Stimulated activated CD4-positive, alpha-beta T cell treated with anti-CD3 and anti-CD28 coated beads, Interleukin-4, amount 100 ng/mL, for 24 hours (primary cell): ENCODE measurements around the gene NCKAP1.
"Not testable (repeated sequence)": the region's sequence is repeated elsewhere in the genome, so short reads cannot be mapped to it uniquely, and the experiment has no call there.

Source experiments
- DNase-seq: peaks from one replicate; pipeline ENCODE4 v3.0.0-alpha.2; 2020

NCKAP1 gene

DNA sequence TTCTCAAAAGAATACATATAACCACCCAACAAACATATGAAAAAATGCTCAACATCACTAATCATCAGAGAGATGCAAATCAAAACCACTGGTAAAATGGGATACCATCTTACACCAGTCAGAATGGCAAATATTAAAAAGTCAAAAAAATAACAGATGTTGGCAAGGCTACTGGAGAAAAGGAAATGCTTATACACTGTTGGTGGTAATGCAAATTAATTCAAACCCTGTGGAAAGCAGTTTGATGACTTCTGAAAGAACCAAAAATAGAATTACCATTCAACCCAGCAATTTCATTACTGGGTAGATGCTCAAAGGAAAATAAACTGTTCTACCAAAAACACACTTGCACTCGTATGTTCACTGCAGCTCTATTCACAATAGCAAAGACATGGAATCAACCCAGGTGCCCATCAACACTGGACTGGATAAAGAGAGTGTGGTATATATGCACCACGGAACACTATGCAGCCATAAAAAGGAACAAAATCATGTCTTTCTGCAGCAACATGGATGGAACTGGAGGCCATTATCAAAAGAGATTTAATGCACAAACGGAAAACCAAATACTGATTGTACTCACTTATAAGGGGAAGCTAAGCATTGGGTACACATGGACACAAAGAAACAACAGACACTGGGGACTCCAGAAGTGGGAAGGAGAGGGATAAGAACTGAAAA, 38.8 kb downstream of the NCKAP1 start:
- no peak for DNase-seq

DNA sequence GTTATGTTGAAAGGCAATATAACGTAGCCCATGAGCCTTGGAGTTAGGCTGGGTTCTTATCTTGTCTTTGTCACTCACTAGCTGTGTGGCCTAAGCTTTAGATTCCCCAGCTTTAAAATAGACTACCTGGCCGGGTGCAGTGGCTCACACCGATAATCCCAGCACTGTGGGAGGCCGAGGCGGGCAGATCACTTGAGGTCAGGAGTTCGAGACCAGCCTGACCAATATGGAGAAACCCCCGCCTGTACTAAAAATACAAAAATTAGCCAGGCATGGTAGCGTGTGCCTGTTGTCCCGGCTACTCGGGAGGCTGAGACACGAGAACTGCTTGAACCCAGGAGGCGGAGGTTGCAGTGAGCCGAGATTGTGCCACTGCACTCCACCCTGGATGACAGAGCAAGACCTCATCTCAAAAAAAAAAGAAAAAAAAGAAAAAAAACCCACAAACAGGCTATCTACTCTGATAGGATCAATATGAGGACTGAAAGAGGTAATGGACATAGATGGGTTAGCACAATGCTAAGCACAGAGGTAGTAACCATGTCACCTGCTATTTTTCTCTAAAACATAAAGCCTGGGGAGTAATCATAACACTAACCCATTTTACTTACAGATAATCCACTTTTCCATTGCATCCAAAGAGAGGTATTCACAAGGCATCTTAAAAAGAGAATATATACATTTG, 43.9 kb downstream of the NCKAP1 start:
- DNase-seq: no peak

DNA sequence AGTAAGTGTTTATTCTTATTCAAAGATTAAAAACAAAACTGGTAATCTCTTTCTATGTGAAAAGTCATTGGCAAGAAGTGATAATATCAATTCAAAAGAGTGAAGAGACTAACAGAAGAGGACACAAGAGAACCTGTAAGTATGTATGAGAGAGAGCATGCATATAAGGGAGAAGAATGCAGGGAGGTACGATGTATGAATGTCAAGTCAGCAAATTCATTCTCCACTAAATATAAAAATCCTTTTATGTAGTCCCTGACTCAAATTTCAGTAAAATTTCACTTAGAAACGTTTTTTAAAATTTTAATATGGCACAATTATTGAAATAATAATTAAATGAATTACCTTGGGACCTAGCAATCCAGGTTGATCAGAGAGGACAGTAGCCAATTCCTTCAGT, 55.3 kb downstream of the NCKAP1 start:
- DNase-seq: no peak

DNA sequence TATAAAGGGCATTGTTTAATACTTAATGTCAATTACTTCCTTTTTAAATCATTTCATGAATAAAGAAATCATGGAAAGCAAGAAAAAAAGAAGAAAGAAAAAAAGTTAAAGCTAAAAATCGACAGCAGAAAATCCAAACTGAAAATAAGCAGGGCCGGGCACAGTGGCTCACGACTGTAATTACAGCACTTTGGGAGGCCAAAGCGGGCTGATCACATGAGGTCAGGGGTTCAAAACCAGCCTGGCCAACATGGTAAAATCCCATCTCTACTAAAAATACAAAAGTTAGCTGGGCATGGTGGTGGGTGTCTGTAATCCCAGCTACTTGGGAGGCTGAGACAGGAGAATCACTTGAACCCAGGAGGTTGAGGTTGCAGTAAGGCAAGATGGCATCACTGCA, 56.8 kb downstream of the NCKAP1 start:
- not testable (repeated sequence) for DNase-seq

DNA sequence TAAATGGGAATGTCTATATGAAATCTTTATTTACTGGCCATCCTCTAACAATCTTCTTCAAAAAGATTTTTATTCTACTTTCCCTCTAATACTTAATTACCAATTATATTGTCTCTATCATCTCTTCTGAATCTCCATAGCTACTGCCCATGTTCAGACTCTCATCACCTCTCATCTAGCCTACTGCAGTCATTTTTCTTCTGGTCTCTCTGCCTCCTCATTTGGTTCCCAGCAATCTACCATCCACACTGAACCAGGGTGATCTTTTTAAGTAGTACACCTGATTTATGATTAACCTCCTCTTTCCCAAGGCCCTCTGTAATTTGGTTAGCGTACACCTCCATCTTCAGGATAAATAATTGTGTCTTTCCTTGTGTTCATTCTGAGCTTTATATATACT, 57.6 kb downstream of the NCKAP1 start:
- DNase-seq: no peak

DNA sequence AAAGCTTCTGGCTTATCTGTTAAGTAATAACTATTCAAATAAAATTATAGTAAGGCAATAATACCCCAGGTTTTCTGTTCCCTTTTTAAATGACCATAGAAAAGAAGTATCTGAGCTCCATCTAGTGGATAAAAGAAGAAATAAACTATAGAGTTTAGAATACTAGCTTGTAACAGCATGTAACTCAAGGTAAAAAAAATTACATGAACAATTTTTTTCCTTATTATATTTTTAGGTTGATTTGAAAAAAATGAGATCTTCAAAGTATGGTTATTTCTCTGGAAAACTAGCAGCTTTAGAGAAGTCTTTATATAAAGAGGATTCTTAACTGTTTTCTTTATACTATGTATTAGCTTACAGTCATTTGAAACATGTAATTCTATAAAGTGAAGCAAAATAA, 58.1 kb downstream of the NCKAP1 start:
- DNase-seq: no peak

DNA sequence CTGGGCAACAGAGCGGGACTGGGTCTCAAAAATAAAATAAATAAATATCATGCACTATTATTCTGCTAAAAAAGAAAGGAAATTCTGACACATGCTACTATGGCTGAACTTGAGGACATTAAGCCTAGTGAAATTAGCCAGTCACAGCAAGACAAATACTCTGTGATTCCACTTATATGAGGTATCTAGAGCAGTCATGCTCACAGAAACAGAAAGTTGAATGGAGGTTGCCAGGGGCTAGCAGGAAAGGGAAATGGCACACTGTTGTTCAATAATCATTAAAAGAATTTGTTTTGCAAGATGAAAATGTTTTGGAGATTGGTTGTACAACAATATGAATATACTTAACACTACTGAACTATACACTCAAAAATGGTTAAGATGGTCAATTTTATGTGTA, 60.8 kb downstream of the NCKAP1 start:
- DNase-seq: no peak

DNA sequence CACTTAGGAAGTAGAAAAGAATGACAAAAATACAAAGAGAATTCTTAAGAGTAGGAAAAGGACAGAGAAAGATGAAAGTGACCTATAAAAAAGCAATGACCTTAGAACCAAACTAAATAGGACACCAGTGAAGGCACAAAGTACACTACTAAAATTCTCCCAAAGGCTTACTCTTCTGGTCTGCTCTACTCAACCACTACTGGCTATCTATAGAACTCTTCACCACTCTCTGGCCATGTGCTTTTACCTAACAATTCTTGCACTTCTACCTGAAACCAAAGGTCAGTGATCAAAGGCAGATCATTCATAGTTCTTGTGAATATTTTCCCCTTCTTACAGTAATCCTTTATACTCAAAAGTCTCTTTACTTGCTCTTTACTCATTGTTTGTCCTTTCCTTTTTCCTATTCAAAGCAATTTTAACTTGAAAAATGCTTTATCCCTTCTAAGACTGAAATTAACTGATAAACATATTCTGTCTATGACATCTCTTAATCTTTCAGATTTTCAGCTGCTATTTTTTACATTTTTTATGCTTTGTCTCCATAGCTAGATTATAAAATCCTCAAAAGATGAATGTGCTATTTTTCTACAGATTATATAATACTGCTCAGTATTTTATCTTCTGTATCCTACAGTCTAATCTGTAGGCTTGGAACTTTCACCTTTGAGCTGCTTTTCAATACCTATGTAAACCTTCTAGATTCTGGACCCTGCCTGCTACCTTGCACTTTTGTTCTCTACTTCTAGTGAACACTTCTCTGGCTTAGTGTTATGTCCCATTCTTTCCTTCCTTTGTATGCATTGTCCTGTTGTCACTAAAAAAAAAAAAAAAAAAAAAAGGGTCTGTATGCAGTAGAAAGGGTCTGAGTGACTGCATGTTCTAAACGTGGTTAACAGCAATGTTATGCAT, 64.6 kb downstream of the NCKAP1 start:
- DNase-seq: no peak

DNA sequence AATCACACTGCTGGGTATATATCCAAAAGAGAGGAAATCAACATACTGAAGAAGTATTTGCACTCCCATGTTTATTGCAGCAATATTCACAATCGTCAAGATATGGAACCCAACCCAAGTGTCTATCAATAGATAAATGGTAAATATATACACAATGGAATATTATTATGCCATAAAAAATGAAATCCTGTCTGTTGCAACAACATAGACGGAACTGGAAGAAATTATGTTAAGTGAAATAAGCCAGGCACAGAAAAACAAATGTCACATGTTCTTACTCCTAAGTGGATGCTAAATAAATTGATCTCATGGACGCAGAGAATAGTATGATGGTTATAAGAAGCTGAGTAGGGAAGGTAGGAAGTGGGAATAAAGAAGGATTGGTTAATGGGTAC, 65.7 kb downstream of the NCKAP1 start:
- no peak for DNase-seq

DNA sequence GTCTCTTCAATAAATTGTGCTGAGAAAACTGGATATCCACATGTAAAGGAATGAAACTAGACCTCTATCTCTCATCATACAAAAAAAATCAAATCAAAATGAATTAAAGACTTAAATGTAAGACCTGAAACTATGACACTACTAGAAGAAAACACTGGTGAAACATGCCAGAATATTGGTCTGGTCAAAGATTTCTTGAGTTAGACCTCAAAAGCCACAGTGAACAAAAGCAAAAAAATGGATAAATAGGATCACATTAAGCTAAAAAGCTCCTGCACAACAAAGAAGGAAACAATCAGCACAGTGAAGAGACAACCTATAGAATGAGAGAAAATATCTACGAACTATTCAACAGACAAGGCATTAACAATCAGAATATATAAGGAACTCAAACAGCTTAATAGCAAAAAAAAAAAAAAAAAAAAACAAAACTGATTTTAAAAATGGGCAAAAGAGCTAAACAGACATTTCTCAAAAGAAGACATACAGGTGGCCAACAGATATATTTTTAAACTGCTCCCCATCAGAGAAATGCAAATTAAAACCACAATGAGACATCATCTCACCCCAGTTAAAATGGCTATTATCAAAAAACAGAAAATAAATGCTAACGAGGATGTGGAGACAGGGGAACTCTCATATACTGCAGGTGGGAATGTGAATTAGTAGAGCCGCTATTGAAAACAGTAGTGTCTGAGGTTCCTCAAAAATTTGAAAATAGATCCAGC, 66.3 kb downstream of the NCKAP1 start:
- DNase-seq: no peak

DNA sequence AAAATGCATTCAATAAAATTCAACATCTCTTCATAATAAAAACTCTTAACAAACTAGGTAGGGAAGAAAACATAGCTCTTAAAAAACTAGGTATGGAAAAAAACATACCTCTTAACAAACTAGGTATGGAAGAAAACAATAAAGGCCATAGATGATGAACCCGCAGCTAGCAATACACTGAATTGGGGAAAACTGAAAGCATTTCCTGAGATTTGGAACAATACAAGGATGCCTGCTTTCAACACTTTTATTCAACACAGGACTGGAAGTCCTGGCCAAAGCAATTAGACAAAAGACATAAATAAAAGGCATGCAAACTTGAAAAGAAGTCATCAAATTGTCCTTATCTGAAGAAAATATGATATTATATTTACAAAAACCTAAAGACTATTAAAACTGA, 67.8 kb downstream of the NCKAP1 start:
- no peak for DNase-seq

DNA sequence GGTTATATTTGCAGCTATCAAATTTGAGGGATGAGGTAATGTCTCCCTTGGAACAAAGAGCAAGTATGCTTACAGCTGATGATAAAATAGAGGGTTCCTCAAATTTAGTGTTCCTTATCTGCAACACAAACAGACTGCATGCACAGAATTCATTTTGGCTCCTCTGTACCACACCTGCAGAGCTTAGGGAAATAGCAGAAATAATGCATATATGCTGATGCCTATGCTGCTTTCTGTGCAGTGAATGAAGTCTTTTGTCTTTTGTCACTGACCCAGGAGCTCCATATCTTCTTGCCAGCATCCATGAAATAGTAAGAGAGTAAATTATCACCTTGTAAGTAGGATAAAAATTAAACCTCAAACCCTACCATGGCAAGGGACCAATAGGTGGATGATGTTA, 69.8 kb downstream of the NCKAP1 start:
- no peak for DNase-seq

DNA sequence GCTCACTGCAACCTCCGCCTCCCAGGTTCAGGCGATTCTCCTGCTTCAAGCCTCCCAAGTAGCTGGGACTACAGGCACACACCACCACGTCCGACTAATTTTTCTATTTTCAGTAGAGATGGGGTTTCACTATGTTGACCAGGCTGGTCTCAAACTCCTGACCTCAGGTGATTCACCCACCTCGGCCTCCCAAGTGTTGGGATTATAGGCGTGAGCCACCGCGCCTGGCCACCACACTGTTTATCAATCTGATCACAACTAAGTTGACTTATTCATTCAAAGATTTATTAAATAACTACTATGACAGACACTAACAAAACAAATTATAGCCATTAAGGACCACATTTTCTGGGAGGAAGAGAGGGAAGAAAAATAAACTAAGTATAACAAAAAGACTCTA, 71.9 kb downstream of the NCKAP1 start:
- not testable (repeated sequence) for DNase-seq

DNA sequence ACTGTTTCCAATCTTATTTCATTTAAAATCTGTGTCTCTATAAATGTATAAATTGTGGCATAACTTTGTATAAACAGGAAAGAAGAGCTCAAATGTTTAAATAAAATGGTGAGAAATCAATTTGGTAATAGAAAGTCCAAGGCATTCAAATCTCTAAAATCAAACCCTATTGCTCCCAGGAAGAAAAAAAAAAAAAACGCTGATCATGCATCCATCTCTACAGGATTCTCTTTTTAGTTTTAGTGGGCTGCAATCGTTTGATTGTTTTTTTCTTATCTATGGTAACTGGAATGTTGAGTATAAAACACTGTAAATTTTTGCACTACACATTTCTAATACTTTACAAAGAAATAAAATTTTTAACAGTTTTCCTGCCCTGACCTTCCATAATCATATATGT, 75.6 kb downstream of the NCKAP1 start:
- no peak for DNase-seq

DNA sequence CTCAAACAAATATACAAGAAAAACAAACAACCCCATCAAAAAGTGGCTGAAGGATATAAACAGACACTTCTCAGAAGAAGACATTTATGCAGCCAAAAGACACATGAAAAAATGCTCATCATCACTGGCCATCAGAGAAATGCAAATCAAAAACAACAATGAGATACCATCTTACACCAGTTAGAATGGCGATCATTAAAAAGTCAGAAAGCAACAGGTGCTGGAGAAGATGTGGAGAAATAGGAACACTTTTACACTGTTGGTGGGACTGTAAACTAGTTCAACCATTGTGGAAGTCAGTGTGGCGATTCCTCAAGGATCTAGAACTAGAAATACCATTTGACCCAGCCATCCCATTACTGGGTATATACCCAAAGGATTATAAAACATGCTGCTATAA, 77.4 kb downstream of the NCKAP1 start:
- DNase-seq: not testable (repeated sequence)

DNA sequence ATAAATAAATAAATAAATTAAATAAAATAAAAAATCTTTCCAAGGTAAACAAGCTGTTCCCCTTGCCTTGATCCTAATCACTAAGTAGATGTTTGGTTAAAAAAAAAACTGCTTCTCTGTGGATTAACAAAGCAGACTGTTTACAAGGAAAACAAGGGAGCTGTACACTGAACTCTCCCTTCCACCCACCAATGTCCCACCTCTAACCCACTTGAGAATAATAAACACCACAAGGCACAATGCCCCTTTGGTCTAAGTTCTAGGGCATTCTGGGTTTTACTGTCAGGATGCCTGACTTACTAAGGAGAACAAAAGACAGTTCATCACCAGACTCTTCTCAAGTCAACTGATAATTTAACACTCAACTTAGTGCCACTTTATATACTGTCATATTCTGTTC, 83.5 kb downstream of the NCKAP1 start:
- DNase-seq: no peak

DNA sequence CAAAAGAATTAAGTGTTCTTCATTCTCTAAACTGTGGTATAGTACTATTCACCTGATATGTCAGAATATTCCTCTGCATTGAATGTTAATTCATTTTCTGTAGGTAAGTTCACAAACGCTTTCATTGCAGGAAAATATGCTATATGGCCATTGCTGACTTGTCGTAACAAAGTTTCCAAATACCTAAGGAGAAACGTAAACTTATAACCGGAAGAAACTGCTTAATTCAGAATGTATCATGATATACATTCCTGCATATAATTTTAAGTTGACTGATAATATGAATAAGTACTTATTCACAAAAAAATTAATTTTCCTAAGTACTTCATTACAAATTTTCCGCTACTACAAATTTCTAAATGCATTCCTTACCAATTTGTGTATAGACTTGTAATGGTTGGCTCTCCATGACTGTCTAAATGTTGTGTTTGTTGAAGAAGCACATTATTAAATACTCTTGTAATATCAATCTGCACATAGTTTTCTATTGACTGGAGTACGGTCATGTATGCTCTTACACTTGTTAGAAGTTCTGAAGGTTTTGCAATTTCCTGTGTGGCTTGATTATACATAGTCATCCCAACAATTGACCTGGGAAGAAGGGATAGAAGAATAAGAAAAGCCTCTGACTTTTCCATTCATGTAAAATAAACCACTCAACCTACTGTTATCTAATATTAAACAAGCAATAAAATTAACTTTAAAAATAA, 85.4 kb downstream of the NCKAP1 start:
- DNase-seq: no peak

DNA sequence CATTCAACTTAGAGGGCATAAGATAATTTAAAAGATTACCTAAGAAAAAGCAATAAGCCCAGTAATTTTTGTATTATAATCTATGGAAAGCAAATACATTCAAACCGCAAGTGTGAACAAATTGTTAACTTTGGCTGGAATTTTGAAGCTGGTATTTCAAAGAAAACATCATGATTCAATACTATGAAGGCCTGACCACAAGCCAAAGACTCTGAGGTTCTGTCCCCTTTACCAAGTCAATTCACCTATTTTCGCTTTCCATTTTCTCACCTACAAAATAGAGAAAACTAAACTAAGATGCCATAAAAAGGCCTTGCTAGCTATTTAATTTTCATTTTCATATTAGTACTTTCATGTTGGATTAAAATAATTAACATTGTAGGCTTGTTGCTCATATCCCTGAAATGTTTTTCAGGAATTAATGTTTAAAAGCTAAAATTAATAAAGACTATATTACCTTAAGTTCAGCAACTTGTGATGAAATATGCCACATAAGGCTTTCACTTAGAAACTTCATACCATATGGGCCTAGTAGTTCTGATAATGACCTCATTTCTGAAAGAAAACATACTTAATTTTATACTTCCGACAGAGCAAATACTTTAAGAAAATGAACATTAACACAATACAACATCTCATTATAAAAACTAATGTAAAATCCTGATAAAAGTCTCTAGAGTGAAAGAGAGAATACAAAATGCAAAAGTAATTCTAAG, 86.2 kb downstream of the NCKAP1 start:
- DNase-seq: no peak

DNA sequence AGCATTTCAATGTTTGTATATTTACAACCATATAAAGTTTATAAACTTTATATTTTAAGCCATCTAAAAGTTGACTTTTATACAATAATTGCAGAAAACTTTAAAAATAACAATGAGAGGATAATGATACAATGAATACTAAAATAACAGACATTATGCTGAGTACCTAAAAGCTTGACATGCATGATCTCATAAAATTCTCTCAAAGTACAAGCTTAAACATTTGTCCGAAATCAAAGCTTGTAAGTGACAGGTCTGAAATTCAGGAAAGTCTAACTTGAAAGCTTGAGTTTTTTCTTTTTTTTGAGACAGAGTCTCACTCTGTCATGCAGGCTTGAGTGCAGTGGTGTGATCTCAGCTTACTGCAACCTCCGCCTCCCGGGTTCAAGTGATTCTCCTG, 87.7 kb downstream of the NCKAP1 start:
- no peak for DNase-seq

DNA sequence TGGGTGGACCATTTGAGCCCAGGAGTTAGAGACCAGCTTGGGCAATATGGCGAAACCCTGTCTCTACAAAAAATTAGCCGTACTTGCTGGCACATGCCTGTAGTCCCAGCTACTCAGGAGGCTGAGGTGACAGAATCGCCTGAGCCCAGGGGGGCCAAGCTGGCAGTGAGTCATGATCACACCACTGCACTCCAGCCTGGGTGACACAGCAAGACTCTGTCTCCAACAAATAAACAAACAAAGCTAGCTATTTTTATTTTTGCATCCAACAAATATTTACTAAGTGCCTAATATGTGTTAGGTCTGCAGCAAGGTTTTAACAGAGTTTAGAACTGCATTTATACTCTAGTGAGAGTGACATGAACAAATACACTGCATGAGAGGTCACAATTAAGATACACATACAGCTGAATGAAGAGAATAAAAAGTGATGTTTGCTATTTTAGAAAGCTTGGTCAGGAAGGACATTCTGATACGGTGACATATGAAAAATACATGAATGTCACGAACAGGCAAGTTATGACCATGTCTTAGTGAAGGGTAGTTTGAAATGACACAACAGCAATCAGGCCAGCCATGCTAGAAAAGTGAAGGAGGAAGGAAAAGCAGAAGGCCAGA, 88.6 kb downstream of the NCKAP1 start:
- DNase-seq: no peak

DNA sequence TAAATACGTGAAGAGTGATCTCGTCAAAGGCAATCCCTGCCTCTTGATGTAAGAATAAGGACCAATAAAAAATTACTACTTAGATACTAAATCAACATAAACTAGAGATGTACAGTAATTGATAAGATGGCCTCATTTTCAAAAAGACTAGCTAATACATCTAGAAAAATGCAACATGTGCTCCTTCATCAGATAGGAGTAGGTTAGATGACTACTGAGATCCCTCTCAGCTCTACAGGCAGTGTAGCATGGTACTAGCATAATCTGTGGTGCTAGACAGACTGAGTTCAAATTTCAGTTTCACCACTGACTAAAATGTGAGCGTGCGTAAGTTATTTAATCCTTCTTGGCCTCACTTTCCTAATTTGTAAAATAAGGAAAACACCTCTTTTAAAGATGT, 89.2 kb downstream of the NCKAP1 start:
- no peak for DNase-seq
